Activated CD4-positive, alpha-beta memory T cell treated with anti-CD3 and anti-CD28 coated beads for 36 hours (primary cell): Measurements from ENCODE around the gene ECI1. TPM values are rescaled to one million over a fixed set of nuclear protein-coding genes. Genes with fewer than 3 reads are reported as not detected.

Experiments used
- CTCF ChIA-PET: fragments of 350-600 bp; sonication (Branson Sonifier 250); formaldehyde crosslinking; loops from one replicate; lab custom pipeline; 2021; ENCODE audit warnings: antibody characterized with exemption, inconsistent platforms; lab: Charles Lee
- POLR2A ChIA-PET: fragments of 350-600 bp; sonication (Branson Sonifier 250); formaldehyde crosslinking; loops from one replicate; lab custom pipeline; 2021; ENCODE audit warnings: antibody characterized with exemption; lab: Charles Lee
- DNase-seq: peaks from one replicate; pipeline ENCODE4 v3.0.0-alpha.2; 2020
- H3K27ac Mint-ChIP-seq: one replicate; pipeline ENCODE4 v1.8.0; 2021; ENCODE audit warnings: mixed read lengths
- H3K27me3 Mint-ChIP-seq: one replicate; pipeline ENCODE4 v1.8.0; 2021; ENCODE audit warnings: mixed read lengths
- H3K36me3 Mint-ChIP-seq: one replicate; pipeline ENCODE4 v1.8.0; 2021; ENCODE audit warnings: mixed read lengths
- H3K4me1 Mint-ChIP-seq: one replicate; pipeline ENCODE4 v1.8.0; 2021; ENCODE audit warnings: low read depth, mixed read lengths
- H3K4me3 Mint-ChIP-seq: one replicate; pipeline ENCODE4 v1.8.0; 2021; ENCODE audit warnings: mild to moderate bottlenecking, mixed read lengths
- H3K9me3 Mint-ChIP-seq: one replicate; pipeline ENCODE4 v1.8.0; 2021; ENCODE audit warnings: mixed read lengths
- intact Hi-C: fragments of 100-400 bp; cut with micrococcal nuclease; formaldehyde crosslinking; loops from one replicate; pipeline ENCODE4 v1.15.1; 2023
- microRNA-seq: library from miRNA; unstranded; fragments of <30 nt; microRNA quantifications from one replicate; pipeline ENCODE4 v1.2.0, GENCODE V29; 2022; ENCODE audit warnings: borderline number of aligned reads, borderline microRNAs expressed, borderline replicate concordance
- total RNA-seq, 2 experiments: library from RNA; stranded (reverse); gene quantifications; one replicate each; pipeline ENCODE4 v1.2.3, GENCODE V29; 2021

Gene ECI1
- total RNA-seq, 2 experiments from 2014 or later, result 50.7 to 52.5 TPM

- ChIA-PET POLR2A (interaction anchor here (1.4 to 1.5 kb wide), 2 partner anchors 20 to 58 kb away, joined by 4 to 6 read pairs; partner anchors contain the start of genes ECI1 and PGP), CTCF (interaction anchor here (0.6 to 3.9 kb wide), 16 partner anchors 9 to 319 kb away, joined by 3 to 31 read pairs (median 4); partner anchors contain the start of genes ABCA3, CCNF, E4F1 and ECI1)
- Mint-ChIP-seq H3K27me3 (peaks cover 28% of the 10 kb centered on the region), H3K9me3 (no peaks in the 10 kb centered on the region), H3K4me1 (peaks cover 4% of the 10 kb centered on the region), H3K36me3 (no peaks in the 10 kb centered on the region), H3K27ac (no peak overlapping the region), H3K4me3 (no peak overlapping the region)
- intact Hi-C loops, result loop anchor here (10.0 kb wide), 1 partner anchor 311 kb away; no protein-coding TSS in a partner anchor
- no peak for DNase-seq
Observed at GRCh38 chr16:2194166-2194834, 57.1 kb downstream of the ECI1 start.

GRCh38 chr16:2191446-2191706 lies 60.0 kb downstream of the ECI1 start:
- Mint-ChIP-seq H3K36me3 (no peaks in the 10 kb centered on the region), H3K27me3 (peaks cover 8% of the 10 kb centered on the region), H3K4me1 (peaks cover 4% of the 10 kb centered on the region), H3K4me3 (no peak overlapping the region), H3K9me3 (no peaks in the 10 kb centered on the region), H3K27ac (no peak overlapping the region)
- ChIA-PET POLR2A (no interaction called here), CTCF (no interaction called here)
- intact Hi-C loops, result loop anchor here (10.0 kb wide), 1 partner anchor 313 kb away; no protein-coding TSS in a partner anchor
- no peak for DNase-seq

DNA sequence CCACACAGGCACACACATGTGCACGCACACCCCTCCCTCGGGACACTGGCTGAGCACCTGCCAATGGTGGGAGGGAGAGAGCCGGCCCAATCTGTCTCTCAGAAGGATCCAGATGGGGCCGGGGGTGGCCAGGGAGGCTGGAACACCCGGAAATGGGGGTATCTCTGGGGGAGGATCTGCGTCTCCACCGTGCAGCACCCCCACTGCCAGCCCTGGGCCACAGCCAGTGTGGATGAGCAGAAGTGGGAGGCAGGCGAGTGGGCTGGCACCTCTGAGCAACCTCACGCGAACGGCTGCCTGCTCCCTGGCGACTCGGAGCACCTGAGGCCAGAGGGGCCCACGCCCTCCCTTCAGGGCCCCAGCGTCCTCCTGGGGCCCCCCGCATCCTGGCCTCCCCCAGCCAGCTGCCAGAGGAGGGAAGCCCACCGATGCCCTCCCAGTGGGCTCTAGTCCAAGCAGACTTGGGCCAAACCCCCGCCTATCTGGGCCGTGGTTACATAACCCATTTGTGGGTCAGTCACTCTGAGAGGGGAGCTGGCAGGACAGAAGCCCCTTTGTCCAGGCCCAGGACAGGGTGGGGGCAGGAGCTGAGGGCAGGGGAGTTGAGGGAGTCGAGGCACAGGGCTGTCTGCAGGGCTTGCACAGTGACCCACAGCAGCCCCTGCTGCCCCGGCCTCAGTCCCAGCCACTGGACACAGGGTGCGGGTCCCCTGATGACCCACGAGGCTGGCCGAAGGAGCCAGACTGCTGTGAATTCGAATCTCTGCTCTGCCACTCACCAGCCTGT lies 60.5 kb downstream of the ECI1 start:
- Mint-ChIP-seq H3K27me3 (peaks cover 8% of the 10 kb centered on the region), H3K27ac (no peak overlapping the region), H3K4me3 (no peak overlapping the region), H3K4me1 (peaks cover 4% of the 10 kb centered on the region), H3K9me3 (no peaks in the 10 kb centered on the region), H3K36me3 (no peaks in the 10 kb centered on the region)
- ChIA-PET CTCF (no interaction called here), POLR2A (no interaction called here)
- DNase-seq, result no peak
- intact Hi-C loops, result loop anchor here (10.0 kb wide), 1 partner anchor 314 kb away; no protein-coding TSS in a partner anchor

DNA sequence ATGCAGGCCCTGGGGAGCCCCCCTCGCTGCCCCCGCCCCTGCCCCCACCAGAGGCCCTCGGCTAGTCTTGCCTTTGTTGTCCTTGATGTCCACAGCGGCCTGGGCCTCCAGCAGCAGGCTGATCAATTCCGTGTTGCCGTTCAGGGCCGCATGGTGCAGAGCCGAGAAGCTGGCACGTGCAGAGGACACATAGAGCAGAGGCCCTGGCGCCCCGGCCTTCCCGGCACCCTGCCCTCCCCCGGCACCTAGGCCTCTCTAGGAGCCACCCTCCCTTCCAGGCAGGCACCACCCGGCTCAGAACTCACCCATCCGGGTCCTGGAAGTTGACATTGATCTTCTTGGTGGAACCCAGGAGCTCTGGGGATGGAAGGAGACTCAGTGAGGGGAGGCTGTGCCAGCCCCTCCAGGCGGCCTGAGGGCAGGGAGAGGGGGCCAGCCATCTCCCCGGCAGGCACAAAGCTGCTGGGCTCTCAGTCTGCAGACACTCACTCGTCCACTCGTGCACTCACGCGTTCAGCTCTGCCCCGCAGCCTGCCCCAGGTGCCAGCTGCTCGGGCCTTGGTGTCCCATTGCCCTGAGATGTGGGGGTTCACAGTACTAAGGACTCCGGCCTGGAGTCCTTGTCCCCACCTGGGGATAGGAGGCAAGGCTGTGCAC lies 61.3 kb downstream of the ECI1 start:
- H3K4me1 Mint-ChIP-seq, result peaks cover 4% of the 10 kb centered on the region
- no peaks in the 10 kb centered on the region for H3K36me3 Mint-ChIP-seq
- H3K27me3 Mint-ChIP-seq, result peaks cover 5% of the 10 kb centered on the region
- H3K4me3 Mint-ChIP-seq, result no peak overlapping the region
- H3K27ac Mint-ChIP-seq, result no peak overlapping the region
- ChIA-PET POLR2A (no interaction called here), CTCF (no interaction called here)
- H3K9me3 Mint-ChIP-seq, result no peaks in the 10 kb centered on the region
- no peak for DNase-seq
- intact Hi-C loops, result loop anchor here (10.0 kb wide), 1 partner anchor 315 kb away; no protein-coding TSS in a partner anchor

Small RNA genes lying within 50 kb of the gene (microRNA-seq; reads per million reads assigned to microRNA genes)
- gene MIR3677 (not detected), gene MIR4717 (not detected)

Other genes with a start within 250 kb of the ECI1 start
- gene ZNF598, start 241.8 kb downstream of the ECI1 start, total RNA-seq, result 10 to 100 TPM; 67.2 to 67.6 TPM
- 1 to 10 TPM; 1.3 to 2.0 TPM for gene NPW, start 231.8 kb downstream of the ECI1 start, total RNA-seq
- gene NHERF2, start 224.7 kb downstream of the ECI1 start, total RNA-seq, result 1 to 10 TPM; 1.1 to 1.4 TPM
- gene NTHL1, start 203.8 kb downstream of the ECI1 start, total RNA-seq, result 10 to 100 TPM; 24.3 to 26.2 TPM
- gene TSC2, start 203.6 kb downstream of the ECI1 start, total RNA-seq, result 10 to 100 TPM; 56.6 to 63.9 TPM
- 10 to 100 TPM; 56.7 to 59.4 TPM for gene PKD1, start 115.7 kb downstream of the ECI1 start, total RNA-seq
- under 1 TPM in 1 of 2 experiments, not detected in 1; 0.33 TPM for gene RAB26, start 103.0 kb downstream of the ECI1 start, total RNA-seq
- 10 to 100 TPM; 77.1 to 80.3 TPM for gene TRAF7, start 95.8 kb downstream of the ECI1 start, total RNA-seq
- under 1 TPM; 0.36 to 0.83 TPM for gene CASKIN1, start 55.0 kb downstream of the ECI1 start, total RNA-seq
- gene MLST8, start 46.1 kb downstream of the ECI1 start, total RNA-seq, result 10 to 100 TPM; 49.7 to 50.4 TPM
- 1 to 10 TPM; 5.7 to 8.5 TPM for gene BRICD5, start 40.7 kb downstream of the ECI1 start, total RNA-seq
- 10 to 100 TPM; 19.3 to 19.5 TPM for gene PGP, start 36.7 kb downstream of the ECI1 start, total RNA-seq
- gene E4F1, start 28.0 kb downstream of the ECI1 start, total RNA-seq, result 10 to 100 TPM; 19.3 to 19.6 TPM
- under 1 TPM; 0.63 to 0.67 TPM for gene DNASE1L2, start 15.1 kb downstream of the ECI1 start, total RNA-seq
- gene RNPS1, start 16.5 kb upstream of the ECI1 start, total RNA-seq, result 100 to 1,000 TPM; 292 to 294 TPM
- gene ABCA3, start 89.1 kb upstream of the ECI1 start, total RNA-seq, result 1 to 10 TPM; 6.1 to 6.4 TPM
- 10 to 100 TPM; 53.5 to 54.7 TPM for gene CCNF, start 177.9 kb upstream of the ECI1 start, total RNA-seq
- 10 to 100 TPM; 23.9 to 24.3 TPM for gene TEDC2, start 208.5 kb upstream of the ECI1 start, total RNA-seq
- gene NTN3, start 219.7 kb upstream of the ECI1 start, total RNA-seq, result not detected
- 10 to 100 TPM; 12.2 to 12.4 TPM for gene TBC1D24, start 223.5 kb upstream of the ECI1 start, total RNA-seq